K562 (cell line): ENCODE measurements around the gene ASB18. TPM values are rescaled to one million over a fixed set of nuclear protein-coding genes. Genes with fewer than 3 reads are reported as not detected.

ENCODE experiments used
- ATAC-seq: fragments of 200-7000 bp; cut with Tn5 transposase; 3 replicates; pipeline ENCODE4 v1.9.1; 2020; ENCODE audit warnings: moderate library complexity
- BruUV-seq: library from RNA; stranded (reverse); fragments of 400-500 nt; replicated peaks from 2 replicates; lab custom pipeline; 2021; lab: Mats Ljungman, UMichigan
- CTCF ChIA-PET: fragments of 300-600 bp; formaldehyde crosslinking; extraction: SDS; loops from one replicate; lab custom pipeline; 2021; ENCODE audit warnings: low intra/inter-chr PET ratio; lab: Yijun Ruan, JAX
- POLR2A ChIA-PET: fragments of 300-600, 350-650 bp; sonication (Branson Sonifier 250); formaldehyde crosslinking; extraction: SDS; loops from one replicate; lab custom pipeline; 2021; ENCODE audit warnings: antibody characterized with exemption, inconsistent platforms; lab: Yijun Ruan, JAX
- DNase-seq, 4 experiments: peaks; one replicate each; pipeline versions ENCODE4 v3.0.0 to v3.0.0-alpha.2; 2011 to 2018; ENCODE audit warnings: low spot score in 3 of 4, mixed read lengths in 3 of 4; ENCODE audit errors: extremely low read depth in 1 of 4
- FAIRE-seq: peaks from 2 replicates; lab custom pipeline; 2011; peaks lifted over from hg19 to GRCh38; lab: Jason Lieb, UNC
- H2AFZ ChIP-seq: 2 replicates; pipeline ENCODE4 v1.6.0; 2011; ENCODE audit warnings: low read depth, low read length, control low read depth, inconsistent platforms
- H3K27ac ChIP-seq: fragments of 200-600 bp; 3 replicates; pipeline ENCODE4 v1.8.0; 2011; ENCODE audit warnings: low read depth, mild to moderate bottlenecking, control low read depth, inconsistent platforms, low read length, moderate library complexity, mixed read lengths; ENCODE audit errors: extremely low read depth
- H3K27me3 ChIP-seq, 2 experiments: fragments of 300-600 bp in 1 of 2; 2 replicates in 1 of 2; 3 replicates in 1 of 2; pipeline versions ENCODE4 v1.6.0 to v1.8.0; 2011; ENCODE audit warnings: inconsistent platforms in 2 of 2, low read length in 2 of 2, mild to moderate bottlenecking in 1 of 2, mixed read lengths in 1 of 2, moderate library complexity in 1 of 2; ENCODE audit not compliant: control insufficient read depth in 2 of 2, insufficient read depth in 2 of 2
- H3K36me3 ChIP-seq: fragments of 300-600 bp; 3 replicates; pipeline ENCODE4 v1.8.0; 2011; ENCODE audit warnings: mild to moderate bottlenecking, low read length, inconsistent platforms; ENCODE audit not compliant: control insufficient read depth, insufficient read depth
- H3K4me1 ChIP-seq, 2 experiments: fragments of 200-600 bp in 1 of 2; replicated peaks in 1 of 2; 2 replicates in 1 of 2; 3 replicates in 1 of 2; pipeline versions ENCODE4 v1.5.1 to v1.8.0; 2011; ENCODE audit warnings: inconsistent platforms in 2 of 2, low read length in 2 of 2, mild to moderate bottlenecking in 1 of 2, mixed read lengths in 1 of 2, moderate library complexity in 1 of 2; ENCODE audit not compliant: control insufficient read depth in 2 of 2, insufficient read depth in 2 of 2
- H3K4me2 ChIP-seq: 2 replicates; pipeline ENCODE4 v1.6.1; 2011; ENCODE audit warnings: low read length, control low read depth, inconsistent platforms, mixed read lengths; ENCODE audit not compliant: insufficient read depth
- H3K4me3 ChIP-seq: fragments of 200-600 bp; sonication (generic), shearing (Covaris generic); 2 replicates; pipeline ENCODE4 v1.5.1; 2016; ENCODE audit warnings: control low read depth, inconsistent platforms
- H3K79me2 ChIP-seq: fragments of 200-600 bp; 3 replicates; pipeline ENCODE4 v1.8.0; 2011; ENCODE audit warnings: low read length, inconsistent platforms; ENCODE audit not compliant: control insufficient read depth, insufficient read depth
- H3K9ac ChIP-seq, 2 experiments: 2 replicates each; pipeline versions ENCODE4 v1.6.0 to v1.6.1; 2011; ENCODE audit warnings: low read depth in 2 of 2, low read length in 2 of 2, control low read depth in 1 of 2, inconsistent platforms in 1 of 2, mild to moderate bottlenecking in 1 of 2, mixed read lengths in 1 of 2; ENCODE audit not compliant: insufficient read depth in 1 of 2
- H3K9me1 ChIP-seq: one replicate; pipeline ENCODE4 v1.6.0; 2011; ENCODE audit warnings: inconsistent platforms, mild to moderate bottlenecking, low read length, moderate library complexity; ENCODE audit not compliant: control insufficient read depth, insufficient read depth
- H3K9me3 ChIP-seq: replicated peaks from 2 replicates; pipeline ENCODE4 v1.5.1; 2011; ENCODE audit warnings: low read depth, low read length, inconsistent platforms; ENCODE audit not compliant: control insufficient read depth, insufficient read depth
- H4K20me1 ChIP-seq: replicated peaks from 2 replicates; pipeline ENCODE4 v1.6.1; 2011; ENCODE audit warnings: low read length, inconsistent platforms, mixed read lengths; ENCODE audit not compliant: control insufficient read depth, insufficient read depth
- BMI1 ChIP-seq: fragments of 150-350 bp; IDR thresholded peaks from 2 replicates; pipeline ENCODE4 v1.6.1; 2014; ENCODE audit warnings: low read length
- CEBPG ChIP-seq, 3 experiments: fragments of 200-800 bp in 1 of 3; sonication (Bioruptor generic) in 1 of 3; sonication (generic) in 1 of 3; formaldehyde crosslinking in 1 of 3; IDR thresholded peaks in 2 of 3; conservative IDR thresholded peaks in 1 of 3; 2 replicates each; pipeline versions ENCODE4 v1.6.1 to v1.8.0; 2016 to 2022; ENCODE audit warnings: missing compliant biosample characterization in 2 of 3, missing genetic modification characterization in 2 of 3, mild to moderate bottlenecking in 1 of 3, missing genetic modification reagents in 1 of 3
- EZH2 ChIP-seq: IDR thresholded peaks from 2 replicates; pipeline ENCODE4 v1.6.1; 2012; ENCODE audit warnings: low read depth, mild to moderate bottlenecking, inconsistent platforms, low read length, borderline replicate concordance
- LCOR ChIP-seq: sonication (generic); formaldehyde crosslinking; IDR thresholded peaks from 2 replicates; pipeline ENCODE4 v1.8.0; 2022; ENCODE audit warnings: mild to moderate bottlenecking, missing genetic modification reagents
- MCM5 ChIP-seq: fragments of 450-650 bp; IDR thresholded peaks from 2 replicates; pipeline ENCODE4 v1.6.1; 2016; ENCODE audit warnings: low read depth
- MCM7 ChIP-seq, 2 experiments: fragments of 450-650 bp; IDR thresholded peaks; 2 replicates each; pipeline ENCODE4 v1.6.1; 2016 to 2018
- MTF1 ChIP-seq: fragments of 250-450 bp; sonication (Bioruptor Pico); IDR thresholded peaks from 2 replicates; pipeline ENCODE4 v1.9.0; 2021; ENCODE audit warnings: moderate library complexity, mild to moderate bottlenecking, inconsistent platforms, borderline replicate concordance
- NR2C2 ChIP-seq, 2 experiments: fragments of 200-800 bp in 1 of 2; sonication (Bioruptor generic) in 1 of 2; sonication (generic) in 1 of 2; formaldehyde crosslinking in 1 of 2; IDR thresholded peaks; 2 replicates each; pipeline versions ENCODE4 v1.6.1 to v1.8.0; 2016 to 2022; ENCODE audit warnings: mild to moderate bottlenecking in 1 of 2, missing compliant biosample characterization in 1 of 2, missing genetic modification characterization in 1 of 2, missing genetic modification reagents in 1 of 2
- PHTF2 ChIP-seq: fragments of 250-450 bp; sonication (Bioruptor Pico); IDR thresholded peaks from 2 replicates; pipeline ENCODE4 v1.5.0; 2021; ENCODE audit warnings: mild to moderate bottlenecking
- PPARD ChIP-seq: fragments of 250-450 bp; sonication (Bioruptor Pico); IDR thresholded peaks from 2 replicates; pipeline ENCODE4 v1.8.0; 2022; ENCODE audit warnings: inconsistent platforms, mild to moderate bottlenecking, moderate library complexity
- SAFB ChIP-seq: fragments of 200-400 bp; formaldehyde crosslinking; IDR thresholded peaks from 2 replicates; pipeline ENCODE4 v1.6.1; 2017; ENCODE audit warnings: low read depth, low read length, borderline replicate concordance
- SRSF3 ChIP-seq: fragments of 200-400 bp; formaldehyde crosslinking; IDR thresholded peaks from 2 replicates; pipeline ENCODE4 v1.6.1; 2016; ENCODE audit warnings: mild to moderate bottlenecking, low read length, moderate library complexity; ENCODE audit not compliant: insufficient read depth
- STAT6 ChIP-seq: sonication (generic); formaldehyde crosslinking; IDR thresholded peaks from 2 replicates; pipeline ENCODE4 v1.8.1; 2023; ENCODE audit warnings: mild to moderate bottlenecking, missing genetic modification reagents
- ZC3H11A ChIP-seq: IDR thresholded peaks from 2 replicates; pipeline ENCODE4 v1.6.1; 2012; ENCODE audit warnings: low read depth, low read length, improper control_type of control experiment
- ZNF212 ChIP-seq: fragments of 450-650 bp; formaldehyde crosslinking; IDR thresholded peaks from 2 replicates; pipeline ENCODE4 v1.4.0; 2020; ENCODE audit warnings: mild to moderate bottlenecking
- ZNF224 ChIP-seq: sonication (generic); formaldehyde crosslinking; IDR thresholded peaks from 2 replicates; pipeline ENCODE4 v1.8.0; 2022; ENCODE audit warnings: mild to moderate bottlenecking, missing genetic modification reagents
- ZSCAN29 ChIP-seq: fragments of 450-650 bp; IDR thresholded peaks from 2 replicates; pipeline ENCODE4 v1.6.1; 2017
- WGBS: fragments of 100-300 bp; shearing (Covaris generic); methylation state at CpG from one replicate; pipeline ENCODE4 v1.1.6; 2016; ENCODE audit warnings: low coverage, mixed read lengths; ENCODE audit not compliant: insufficient coverage; ENCODE audit errors: missing lambda C conversion rate; 5-methylcytosine and 5-hydroxymethylcytosine counted together
- in situ Hi-C: fragments of 300-500 bp; cut with MboI; formaldehyde crosslinking; loops from 4 replicates; pipeline ENCODE4 v1.15.0; 2018; ENCODE audit warnings: inconsistent platforms, mixed read lengths
- intact Hi-C: fragments of 100-400 bp; cut with micrococcal nuclease; formaldehyde crosslinking; loops from 2 replicates; pipeline ENCODE4 v1.14.2; 2022
- polyA plus RNA-seq, 8 experiments: library from polyadenylated mRNA; depleted of rRNA in 4 of 8; stranded (reverse) in 5 of 8; unstranded in 3 of 8; fragments of >200 nt; fragmentation: Nextera tagmentation in 2 of 8; fragmentation: Illumina TruSeq in 1 of 8; extraction: Ambion mirVana in 2 of 8; extraction: Trizol in 1 of 8; gene quantifications; 2 replicates each; pipeline versions ENCODE4 v1.2.1 to v1.2.3, GENCODE V29; 2011 to 2014; ENCODE audit warnings: inconsistent platforms in 1 of 8, missing spikeins in 1 of 8
- total RNA-seq, 7 experiments: library from RNA; depleted of rRNA in 6 of 7; stranded (reverse); fragments of >200 nt in 6 of 7; fragmentation: Illumina TruSeq in 2 of 7; extraction: Trizol in 2 of 7; gene quantifications; 2 replicates each; pipeline versions ENCODE4 v1.2.1 to v1.2.3, GENCODE V29; 2011 to 2021; ENCODE audit warnings: low replicate concordance in 1 of 7

The ASB18 gene
- total and polyA plus RNA-seq, 9 of the 15 experiments (the other 6 are each of a cell fraction or from before 2014, with no cell fraction given): not detected

GRCh38 chr2:236282406-236282805 lies 18.2 kb upstream of the ASB18 start (continued):
- TF ChIP-seq MTF1 (CRISPR knock-in tag) (no peak), SAFB (no peak), SRSF3 (no peak), BMI1 (no peak), EZH2 (no peak), STAT6 (CRISPR knock-in tag) (no peak), MCM7 (IDR thresholded peaks at IDR 0.05) (no peak)

- WGBS: 0% methylated on average over 3 of the region's 3 CpGs
- ChIA-PET POLR2A (no interaction called here), CTCF (no interaction called here)
- Histone ChIP-seq H3K79me2 (no peaks in the 10 kb centered on the region), H3K36me3 (no peaks in the 10 kb centered on the region), H4K20me1 (no peaks in the 10 kb centered on the region), H3K9me1 (no peaks in the 10 kb centered on the region), H3K9ac (no peak overlapping the region), H3K4me3 (no peak overlapping the region), H3K9me3 (no peaks in the 10 kb centered on the region), H2AFZ (no peak overlapping the region), H3K4me2 (no peak overlapping the region), H3K27me3 (no peaks in the 10 kb centered on the region), H3K27ac (no peak overlapping the region), H3K4me1 (no peaks in the 10 kb centered on the region)
- in situ Hi-C loops: no loop called here
- DNase-seq: no peak
- intact Hi-C loops: no loop called here
- no peak for ATAC-seq
- no TSS peak for BruUV-seq
- no peak for FAIRE-seq
- TF ChIP-seq MCM5 (no peak), ZSCAN29 (no peak), PPARD (CRISPR knock-in tag) (no peak), CEBPG (CRISPR knock-in tag; IDR thresholded peaks at IDR 0.05) (no peak), CEBPG (tag; conservative IDR thresholded peaks at IDR 0.05 in 1 of 2, IDR thresholded peaks at IDR 0.05 in 1 of 2) (no peak), ZNF212 (CRISPR knock-in tag) (no peak), LCOR (CRISPR knock-in tag) (no peak), PHTF2 (CRISPR knock-in tag) (no peak), NR2C2 (CRISPR knock-in tag; IDR thresholded peaks at IDR 0.05) (no peak), NR2C2 (tag; IDR thresholded peaks at IDR 0.05) (no peak), ZC3H11A (no peak), ZNF224 (CRISPR knock-in tag) (no peak)
Observed at GRCh38 chr2:236281423-236281822, 17.2 kb upstream of the ASB18 start.
